Hematopoietic multipotent progenitor cell treated with erythropoietin and hydrocortisone succinate and interleukin-3 and kit ligand, for 17 days (in vitro differentiated cells): Measurements from ENCODE around the gene FAM228A.

Source experiments
- DNase-seq: peaks from one replicate; pipeline ENCODE4 v3.0.0-alpha.2; 2015; ENCODE audit warnings: low spot score

The FAM228A gene

GRCh38 chr2:24228470-24228869 lies 53.6 kb downstream of the FAM228A start:
- DNase-seq: no peak

- no peak for DNase-seq
Observed at GRCh38 chr2:24231461-24231881, 56.6 kb downstream of the FAM228A start.

DNA sequence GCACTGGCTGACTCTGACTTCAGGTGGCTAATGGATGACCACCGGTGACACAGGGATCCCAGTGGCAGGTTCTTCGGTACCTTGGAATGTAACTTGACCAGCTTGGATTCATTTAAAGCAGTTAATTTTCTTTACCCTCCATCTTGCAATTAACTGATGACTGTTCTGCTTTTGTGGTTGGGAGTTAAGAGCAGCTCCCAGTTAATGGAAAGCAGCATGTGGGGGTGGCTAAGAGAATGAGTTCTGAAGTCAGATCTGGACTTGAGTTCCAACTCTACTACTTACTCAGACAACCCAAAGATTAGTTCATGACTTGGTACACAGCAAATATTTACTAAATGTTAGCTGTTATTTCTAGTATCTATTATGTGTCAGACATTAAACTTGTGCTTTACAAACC lies 58.5 kb downstream of the FAM228A start:
- DNase-seq: no peak

- no peak for DNase-seq
Observed at GRCh38 chr2:24237313-24237712, 62.5 kb downstream of the FAM228A start.

DNA sequence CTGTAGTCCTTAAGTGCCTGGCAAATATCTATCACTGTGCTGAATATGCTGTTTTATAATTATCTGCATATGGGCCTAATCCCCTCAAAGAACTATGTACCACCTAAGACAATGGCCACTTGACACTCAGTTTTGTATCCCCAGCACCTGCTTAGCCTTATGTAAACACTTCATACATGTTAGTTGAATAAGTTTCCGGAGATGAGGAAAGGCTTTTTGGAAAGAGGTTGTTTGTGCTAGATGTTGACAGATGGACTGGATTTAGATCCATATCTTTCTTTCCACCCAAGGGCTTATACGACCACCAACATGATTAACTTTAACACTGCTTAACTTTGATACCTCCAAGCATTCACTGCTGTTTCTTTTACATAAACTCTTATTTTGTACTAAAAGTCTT lies 63.3 kb downstream of the FAM228A start:
- DNase-seq: no peak

GRCh38 chr2:24239553-24239952 lies 64.7 kb downstream of the FAM228A start:
- no peak for DNase-seq
